ENCODE data around the gene CBX3. TPM values are rescaled to one million over a fixed set of nuclear protein-coding genes. Genes with fewer than 3 reads are reported as not detected.
A peak's percentile ranks its signal among the peaks of the same experiment; 100 is the strongest.

The CBX3 gene
- total and polyA plus RNA-seq, 8 donors = 92.2 to 313 (median 273) TPM

- Histone ChIP-seq H3K9me3 (no peaks in the 10 kb centered on the region), H3K4me1 (peaks cover 12 to 50% of the 10 kb centered on the region in 2 donors), H3K36me3 (no peaks in the 10 kb centered on the region), H3K27ac (peak overlapping the region in 1 of 2 donors; percentile 39), H3K27me3 (peaks cover 0 to 18% of the 10 kb centered on the region in 2 donors), H3K4me3 (peak overlapping the region; percentile 49 to 61)
- DNase-seq = no peak
- TF ChIP-seq, protein P1, sequence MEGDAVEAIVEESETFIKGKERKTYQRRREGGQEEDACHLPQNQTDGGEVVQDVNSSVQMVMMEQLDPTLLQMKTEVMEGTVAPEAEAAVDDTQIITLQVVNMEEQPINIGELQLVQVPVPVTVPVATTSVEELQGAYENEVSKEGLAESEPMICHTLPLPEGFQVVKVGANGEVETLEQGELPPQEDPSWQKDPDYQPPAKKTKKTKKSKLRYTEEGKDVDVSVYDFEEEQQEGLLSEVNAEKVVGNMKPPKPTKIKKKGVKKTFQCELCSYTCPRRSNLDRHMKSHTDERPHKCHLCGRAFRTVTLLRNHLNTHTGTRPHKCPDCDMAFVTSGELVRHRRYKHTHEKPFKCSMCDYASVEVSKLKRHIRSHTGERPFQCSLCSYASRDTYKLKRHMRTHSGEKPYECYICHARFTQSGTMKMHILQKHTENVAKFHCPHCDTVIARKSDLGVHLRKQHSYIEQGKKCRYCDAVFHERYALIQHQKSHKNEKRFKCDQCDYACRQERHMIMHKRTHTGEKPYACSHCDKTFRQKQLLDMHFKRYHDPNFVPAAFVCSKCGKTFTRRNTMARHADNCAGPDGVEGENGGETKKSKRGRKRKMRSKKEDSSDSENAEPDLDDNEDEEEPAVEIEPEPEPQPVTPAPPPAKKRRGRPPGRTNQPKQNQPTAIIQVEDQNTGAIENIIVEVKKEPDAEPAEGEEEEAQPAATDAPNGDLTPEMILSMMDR (IDR thresholded peaks at IDR 0.05) = no peak
- ATAC-seq = no peak
- intact Hi-C loops (cut with DNase I) = no loop called here
These were observed 48.2 kb upstream of the CBX3 start for GRCh38 chr7:26153241-26153822.

DNA sequence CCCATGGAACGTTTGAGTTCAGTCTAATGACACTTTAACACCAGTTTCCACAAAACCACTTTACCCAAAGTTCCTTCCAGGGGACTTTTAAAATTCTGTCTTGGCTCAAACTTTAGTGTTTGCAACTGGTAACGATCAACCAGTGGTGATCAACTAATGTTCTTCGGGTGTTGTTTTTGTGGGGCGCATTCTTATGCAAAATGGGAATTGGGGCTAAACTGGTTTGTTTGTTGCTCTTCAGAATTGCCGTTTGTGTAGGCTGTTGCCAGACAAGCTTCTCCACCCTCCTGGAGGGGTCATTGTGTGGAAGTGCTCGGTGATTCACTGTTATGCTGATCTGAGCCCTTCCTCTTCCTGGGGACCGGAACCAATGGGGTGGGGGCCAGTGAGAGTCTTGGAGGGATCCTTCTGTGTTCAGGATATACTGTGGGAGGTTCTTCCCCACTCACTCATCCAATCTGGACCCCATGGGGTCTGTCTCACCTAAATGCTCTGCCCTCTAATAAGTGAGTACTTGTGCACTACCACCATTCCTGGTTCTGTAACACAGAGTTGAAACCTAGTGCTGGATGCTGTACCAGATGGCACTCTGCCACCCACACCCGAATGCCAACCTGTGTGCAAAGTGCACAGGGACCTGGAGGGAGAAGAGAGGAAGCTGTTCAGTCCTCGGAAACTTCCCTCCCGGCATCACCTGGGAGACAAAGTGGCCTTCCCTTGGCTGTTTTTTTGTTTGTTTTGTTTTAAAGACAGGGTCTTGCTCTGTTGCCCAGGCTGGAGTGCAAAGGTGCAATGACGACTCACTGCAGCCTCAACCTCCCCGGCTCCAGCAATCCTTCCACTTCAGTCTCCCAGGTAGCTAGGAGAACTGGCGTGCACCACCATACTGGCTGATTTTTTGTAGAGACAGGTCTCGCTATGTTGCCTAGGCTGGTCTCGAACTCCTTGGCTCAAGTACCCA lies 47.4 kb upstream of the CBX3 start:
- no peak for DNase-seq
- Histone ChIP-seq H3K4me1 (peaks cover 12 to 50% of the 10 kb centered on the region in 2 donors), H3K9me3 (no peaks in the 10 kb centered on the region), H3K36me3 (no peaks in the 10 kb centered on the region), H3K27ac (peak overlapping the region in 1 of 2 donors; percentile 39), H3K27me3 (peaks cover 0 to 18% of the 10 kb centered on the region in 2 donors), H3K4me3 (peak overlapping the region in 1 of 2 donors; percentile 61)
- ATAC-seq = no peak
- intact Hi-C loops (cut with DNase I) = no loop called here
- TF ChIP-seq, protein P1 (IDR thresholded peaks at IDR 0.05) = no peak

DNA sequence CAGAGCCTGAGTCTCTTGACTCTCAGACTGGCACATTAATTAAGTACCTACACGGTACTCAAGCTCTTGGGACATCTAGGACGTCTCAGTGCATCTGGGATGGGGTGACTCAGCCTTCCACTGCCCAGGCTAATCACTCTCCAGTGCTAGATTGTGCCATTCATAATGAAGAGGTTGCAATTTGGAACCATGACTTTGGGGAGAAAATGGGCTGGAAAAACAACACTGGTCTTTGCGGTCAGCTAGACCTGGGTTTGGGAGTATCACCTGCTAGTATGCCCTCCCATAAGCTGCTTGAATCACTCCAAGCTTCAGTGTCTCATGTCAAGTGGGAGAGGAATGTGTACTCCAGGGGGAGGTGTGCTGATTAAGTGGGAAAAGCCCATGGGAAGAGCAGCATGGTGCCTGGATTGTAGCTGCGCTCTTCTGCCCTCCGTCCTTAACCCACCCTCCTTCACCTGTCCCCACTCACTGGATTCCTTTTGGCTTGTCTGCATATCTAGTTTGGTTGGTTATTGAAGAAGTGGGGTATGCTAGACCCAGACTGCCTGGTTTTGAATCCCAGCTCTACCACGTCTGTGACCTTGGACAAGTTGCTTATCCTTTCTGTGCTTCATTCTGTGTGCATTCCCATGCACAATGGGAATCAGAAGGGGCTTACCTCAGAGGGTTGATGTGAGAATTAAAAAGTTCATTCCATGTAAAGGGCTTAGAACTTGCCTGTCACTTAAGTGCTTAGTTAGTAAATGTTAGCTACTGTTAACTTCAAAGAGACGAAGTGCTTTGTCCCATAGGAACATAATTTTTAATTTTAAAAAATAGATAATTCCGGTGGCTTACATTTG lies 45.8 kb upstream of the CBX3 start:
- Histone ChIP-seq H3K4me3 (no peak overlapping the region), H3K27me3 (peaks cover 0 to 18% of the 10 kb centered on the region in 2 donors), H3K4me1 (peaks cover 12 to 50% of the 10 kb centered on the region in 2 donors), H3K9me3 (no peaks in the 10 kb centered on the region), H3K36me3 (no peaks in the 10 kb centered on the region), H3K27ac (peak overlapping the region; percentile 28 to 77)
- TF ChIP-seq, protein P1 (IDR thresholded peaks at IDR 0.05) = no peak
- intact Hi-C loops (cut with DNase I) = no loop called here
- peak; percentile 53 for ATAC-seq
- DNase-seq = no peak

GRCh38 chr7:26156451-26157420 lies 44.8 kb upstream of the CBX3 start:
- H3K4me3 ChIP-seq = no peak overlapping the region
- peak overlapping the region; percentile 28 to 77 for H3K27ac ChIP-seq
- peaks cover 12 to 47% of the 10 kb centered on the region in 2 donors for H3K4me1 ChIP-seq
- no peaks in the 10 kb centered on the region for H3K36me3 ChIP-seq
- DNase-seq = no peak
- intact Hi-C loops (cut with DNase I) = no loop called here
- TF ChIP-seq, protein P1 (IDR thresholded peaks at IDR 0.05) = no peak
- peaks cover 0 to 15% of the 10 kb centered on the region in 2 donors for H3K27me3 ChIP-seq
- ATAC-seq = peak; percentile 58
- H3K9me3 ChIP-seq = no peaks in the 10 kb centered on the region

Data from left lung (tissue), 10 donors.